ENCODE measurements around the gene PRF1.

DNA sequence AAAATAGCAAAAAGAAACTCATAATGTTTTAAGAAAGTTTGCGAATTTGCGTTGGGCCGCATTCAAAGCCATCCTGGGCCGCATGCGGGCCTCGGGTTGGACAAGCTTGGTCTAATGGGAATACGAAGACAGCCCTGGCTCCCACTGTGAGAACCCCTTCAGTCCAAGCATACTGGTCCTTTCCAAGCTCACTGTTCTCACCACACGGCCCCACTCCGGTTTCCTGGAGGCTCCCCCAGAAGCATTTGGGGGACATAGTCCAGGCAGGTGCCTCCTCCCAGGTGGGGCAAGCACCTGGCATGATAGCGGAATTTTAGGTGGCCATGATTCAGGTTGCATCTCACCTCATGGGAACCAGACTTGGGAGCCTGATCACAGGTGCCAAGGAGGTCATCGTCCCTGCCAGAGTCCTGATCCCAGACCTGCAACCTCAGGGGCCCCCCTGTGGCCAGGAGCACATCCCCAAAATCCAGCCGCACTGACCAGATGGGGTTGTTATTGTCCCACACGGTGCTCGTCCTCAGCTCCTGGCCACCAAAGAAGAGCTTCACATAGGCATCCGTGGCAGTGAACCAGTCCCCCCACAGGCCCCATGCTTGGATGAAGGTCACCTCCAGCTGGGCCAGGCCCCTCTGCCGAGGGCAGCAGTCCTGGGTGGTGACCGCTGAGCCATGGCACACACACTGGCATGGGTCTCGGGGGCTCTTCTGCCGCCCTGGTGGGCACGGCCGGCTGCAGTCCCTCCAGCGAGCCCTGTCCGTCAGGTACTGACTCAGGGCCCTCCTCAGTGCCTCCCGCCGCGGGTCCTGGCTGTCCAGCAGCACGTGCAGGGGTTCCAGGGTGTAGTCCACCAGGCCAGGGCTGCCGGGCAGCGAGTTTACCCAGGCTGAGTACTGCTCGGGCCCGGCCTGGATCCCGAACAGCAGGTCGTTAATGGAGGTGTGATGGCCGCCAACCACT, 4.4 kb downstream of the PRF1 start:
- TF ChIP-seq, protein P1, sequence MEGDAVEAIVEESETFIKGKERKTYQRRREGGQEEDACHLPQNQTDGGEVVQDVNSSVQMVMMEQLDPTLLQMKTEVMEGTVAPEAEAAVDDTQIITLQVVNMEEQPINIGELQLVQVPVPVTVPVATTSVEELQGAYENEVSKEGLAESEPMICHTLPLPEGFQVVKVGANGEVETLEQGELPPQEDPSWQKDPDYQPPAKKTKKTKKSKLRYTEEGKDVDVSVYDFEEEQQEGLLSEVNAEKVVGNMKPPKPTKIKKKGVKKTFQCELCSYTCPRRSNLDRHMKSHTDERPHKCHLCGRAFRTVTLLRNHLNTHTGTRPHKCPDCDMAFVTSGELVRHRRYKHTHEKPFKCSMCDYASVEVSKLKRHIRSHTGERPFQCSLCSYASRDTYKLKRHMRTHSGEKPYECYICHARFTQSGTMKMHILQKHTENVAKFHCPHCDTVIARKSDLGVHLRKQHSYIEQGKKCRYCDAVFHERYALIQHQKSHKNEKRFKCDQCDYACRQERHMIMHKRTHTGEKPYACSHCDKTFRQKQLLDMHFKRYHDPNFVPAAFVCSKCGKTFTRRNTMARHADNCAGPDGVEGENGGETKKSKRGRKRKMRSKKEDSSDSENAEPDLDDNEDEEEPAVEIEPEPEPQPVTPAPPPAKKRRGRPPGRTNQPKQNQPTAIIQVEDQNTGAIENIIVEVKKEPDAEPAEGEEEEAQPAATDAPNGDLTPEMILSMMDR (IDR thresholded peaks at IDR 0.05): no peak
- no peak for TF ChIP-seq EP300 (IDR thresholded peaks at IDR 0.05)

Measured in tibial nerve (tissue), 4 donors.